Activated T-cell treated with anti-CD3 and anti-CD28 coated beads, Interleukin-2, amount 50 U/mL, for 4 hours (primary cell): ENCODE measurements around the gene HAUS6. TPM values are rescaled to one million over a fixed set of nuclear protein-coding genes. Genes with fewer than 3 reads are reported as not detected.
A peak's percentile ranks its signal among the peaks of the same experiment; 100 is the strongest.
"Not testable (repeated sequence)": the region's sequence is repeated elsewhere in the genome, so short reads cannot be mapped to it uniquely, and the experiment has no call there.

Source experiments
- ATAC-seq, 2 donors: fragments of 200-7000 bp; cut with Tn5 transposase; one replicate each; pipeline ENCODE4 v1.10.0; 2021
- DNase-seq: peaks from one replicate; pipeline ENCODE4 v3.0.0-alpha.2; 2020
- H3K27me3 Mint-ChIP-seq: one replicate; pipeline ENCODE4 v1.8.0; 2021; ENCODE audit warnings: low read depth, mixed read lengths
- H3K36me3 Mint-ChIP-seq: one replicate; pipeline ENCODE4 v1.8.0; 2022; ENCODE audit warnings: mixed read lengths; ENCODE audit not compliant: insufficient read depth
- H3K4me1 Mint-ChIP-seq: one replicate; pipeline ENCODE4 v1.8.0; 2021; ENCODE audit warnings: low read depth, mixed read lengths
- H3K4me3 Mint-ChIP-seq: one replicate; pipeline ENCODE4 v1.8.0; 2021; ENCODE audit warnings: mild to moderate bottlenecking, moderate library complexity, mixed read lengths
- H3K9me3 Mint-ChIP-seq: one replicate; pipeline ENCODE4 v1.8.0; 2021; ENCODE audit warnings: mixed read lengths
- total RNA-seq, 3 donors: library from RNA; stranded (reverse); gene quantifications; one replicate each; pipeline ENCODE4 v1.2.1, GENCODE V29; 2021

HAUS6 gene
- total RNA-seq, 3 donors from 2014 or later = 17.4 to 30.6 (median 30.0) TPM

- Mint-ChIP-seq H3K9me3 (no peaks in the 10 kb centered on the region), H3K4me3 (peak overlapping the region; percentile 42), H3K27me3 (no peaks in the 10 kb centered on the region), H3K36me3 (peaks cover 29% of the 10 kb centered on the region), H3K4me1 (peaks cover 53% of the 10 kb centered on the region)
- ATAC-seq (no peak), DNase-seq (no peak)
These were observed 21.7 kb upstream of the HAUS6 start for GRCh38 chr9:19124430-19124793.

GRCh38 chr9:19122490-19123042, 19.9 kb upstream of the HAUS6 start:
- ATAC-seq = no peak
- peaks cover 43% of the 10 kb centered on the region for H3K4me1 Mint-ChIP-seq

GRCh38 chr9:19120877-19121276, 18.2 kb upstream of the HAUS6 start:
- ATAC-seq (no peak), DNase-seq (no peak)
- H3K36me3 Mint-ChIP-seq = peaks cover 52% of the 10 kb centered on the region
- H3K4me1 Mint-ChIP-seq = peaks cover 35% of the 10 kb centered on the region
- H3K27me3 Mint-ChIP-seq = no peaks in the 10 kb centered on the region
- no peak overlapping the region for H3K4me3 Mint-ChIP-seq
- no peaks in the 10 kb centered on the region for H3K9me3 Mint-ChIP-seq

More at GRCh38 chr9:19122490-19123042, 19.9 kb upstream of the HAUS6 start:
- peaks cover 43% of the 10 kb centered on the region for H3K36me3 Mint-ChIP-seq
- no peak overlapping the region for H3K4me3 Mint-ChIP-seq
- no peak for DNase-seq
- H3K27me3 Mint-ChIP-seq = no peaks in the 10 kb centered on the region
- H3K9me3 Mint-ChIP-seq = no peaks in the 10 kb centered on the region

- Mint-ChIP-seq H3K4me1 (peaks cover 26% of the 10 kb centered on the region), H3K4me3 (no peak overlapping the region), H3K36me3 (peaks cover 57% of the 10 kb centered on the region), H3K9me3 (no peaks in the 10 kb centered on the region), H3K27me3 (no peaks in the 10 kb centered on the region)
- ATAC-seq = no peak
- no peak for DNase-seq
These were observed 17.2 kb upstream of the HAUS6 start for GRCh38 chr9:19119801-19120440.

GRCh38 chr9:19119246-19119645, 16.5 kb upstream of the HAUS6 start:
- Mint-ChIP-seq H3K9me3 (no peaks in the 10 kb centered on the region), H3K27me3 (no peaks in the 10 kb centered on the region), H3K4me3 (no peak overlapping the region), H3K4me1 (peaks cover 19% of the 10 kb centered on the region), H3K36me3 (peaks cover 59% of the 10 kb centered on the region)
- DNase-seq (no peak), ATAC-seq (no peak)

- no peaks in the 10 kb centered on the region for H3K9me3 Mint-ChIP-seq
- H3K27me3 Mint-ChIP-seq = no peaks in the 10 kb centered on the region
- no peak overlapping the region for H3K4me3 Mint-ChIP-seq
- ATAC-seq = no peak
- no peak for DNase-seq
- peaks cover 2% of the 10 kb centered on the region for H3K4me1 Mint-ChIP-seq
- peaks cover 49% of the 10 kb centered on the region for H3K36me3 Mint-ChIP-seq
These were observed 14.5 kb upstream of the HAUS6 start for GRCh38 chr9:19117039-19117716.

- ATAC-seq = no peak
- no peak for DNase-seq
- no peaks in the 10 kb centered on the region for H3K27me3 Mint-ChIP-seq
- H3K9me3 Mint-ChIP-seq = no peaks in the 10 kb centered on the region
- peaks cover 2% of the 10 kb centered on the region for H3K4me1 Mint-ChIP-seq
- H3K36me3 Mint-ChIP-seq = peaks cover 47% of the 10 kb centered on the region
- H3K4me3 Mint-ChIP-seq = no peak overlapping the region
These were observed 13.5 kb upstream of the HAUS6 start for GRCh38 chr9:19116107-19116790.

- Mint-ChIP-seq H3K4me3 (no peak overlapping the region), H3K36me3 (peaks cover 35% of the 10 kb centered on the region), H3K9me3 (no peaks in the 10 kb centered on the region), H3K27me3 (no peaks in the 10 kb centered on the region), H3K4me1 (peaks cover 2% of the 10 kb centered on the region)
- DNase-seq = no peak
- no peak for ATAC-seq
These were observed 12.1 kb upstream of the HAUS6 start for GRCh38 chr9:19114680-19115270.

GRCh38 chr9:19113964-19114679, 11.4 kb upstream of the HAUS6 start:
- Mint-ChIP-seq H3K4me3 (no peak overlapping the region), H3K9me3 (no peaks in the 10 kb centered on the region), H3K36me3 (peaks cover 29% of the 10 kb centered on the region), H3K4me1 (peaks cover under 1% of the 10 kb centered on the region), H3K27me3 (no peaks in the 10 kb centered on the region)
- DNase-seq = no peak
- ATAC-seq = no peak

- H3K27me3 Mint-ChIP-seq, H3K4me1 Mint-ChIP-seq, ATAC-seq, H3K4me3 Mint-ChIP-seq, DNase-seq, H3K9me3 Mint-ChIP-seq: not testable (repeated sequence)
- peaks cover 21% of the 10 kb centered on the region for H3K36me3 Mint-ChIP-seq
These were observed 10.4 kb upstream of the HAUS6 start for GRCh38 chr9:19113064-19113611.

GRCh38 chr9:19108038-19108437, 5.3 kb upstream of the HAUS6 start:
- H3K36me3 Mint-ChIP-seq = no peaks in the 10 kb centered on the region
- H3K9me3 Mint-ChIP-seq = no peaks in the 10 kb centered on the region
- no peak overlapping the region for H3K4me3 Mint-ChIP-seq
- DNase-seq = no peak
- no peaks in the 10 kb centered on the region for H3K27me3 Mint-ChIP-seq
- H3K4me1 Mint-ChIP-seq = no peaks in the 10 kb centered on the region
- ATAC-seq = no peak

- ATAC-seq (no peak), DNase-seq (no peak)
- peaks cover 6% of the 10 kb centered on the region for H3K36me3 Mint-ChIP-seq
- H3K9me3 Mint-ChIP-seq = no peaks in the 10 kb centered on the region
- no peaks in the 10 kb centered on the region for H3K27me3 Mint-ChIP-seq
- H3K4me1 Mint-ChIP-seq = peaks cover 20% of the 10 kb centered on the region
- H3K4me3 Mint-ChIP-seq = no peak overlapping the region
These were observed 2.0 kb upstream of the HAUS6 start for GRCh38 chr9:19104515-19105282.

GRCh38 chr9:19102181-19102630, 498 bp downstream of the HAUS6 start:
- Mint-ChIP-seq H3K36me3 (peaks cover 8% of the 10 kb centered on the region), H3K4me3 (peak overlapping the region; percentile 98), H3K27me3 (no peaks in the 10 kb centered on the region), H3K9me3 (no peaks in the 10 kb centered on the region), H3K4me1 (peaks cover 30% of the 10 kb centered on the region)
- peak; percentile 55 to 56 for ATAC-seq
- no peak for DNase-seq
